ENCODE data around the gene TMX3.

GRCh38 chr18:68738564-68738963 lies 23.7 kb upstream of the TMX3 start:
- TF ChIP-seq CTCF (IDR thresholded peaks at IDR 0.05; ENCODE audit: insufficient read depth, low read depth, low read length) (no peak), EZH2 (IDR thresholded peaks at IDR 0.05; ENCODE audit: insufficient read depth, low read length) (no peak)

Data from astrocyte (in vitro differentiated cells and primary cell).